Astrocyte of the hippocampus (primary cell): ENCODE data around the gene SLC24A3.

ENCODE experiments used
- DNase-seq: peaks from one replicate; pipeline ENCODE4 v3.0.0; 2011; ENCODE audit warnings: low read depth, low spot score

Gene SLC24A3

DNA sequence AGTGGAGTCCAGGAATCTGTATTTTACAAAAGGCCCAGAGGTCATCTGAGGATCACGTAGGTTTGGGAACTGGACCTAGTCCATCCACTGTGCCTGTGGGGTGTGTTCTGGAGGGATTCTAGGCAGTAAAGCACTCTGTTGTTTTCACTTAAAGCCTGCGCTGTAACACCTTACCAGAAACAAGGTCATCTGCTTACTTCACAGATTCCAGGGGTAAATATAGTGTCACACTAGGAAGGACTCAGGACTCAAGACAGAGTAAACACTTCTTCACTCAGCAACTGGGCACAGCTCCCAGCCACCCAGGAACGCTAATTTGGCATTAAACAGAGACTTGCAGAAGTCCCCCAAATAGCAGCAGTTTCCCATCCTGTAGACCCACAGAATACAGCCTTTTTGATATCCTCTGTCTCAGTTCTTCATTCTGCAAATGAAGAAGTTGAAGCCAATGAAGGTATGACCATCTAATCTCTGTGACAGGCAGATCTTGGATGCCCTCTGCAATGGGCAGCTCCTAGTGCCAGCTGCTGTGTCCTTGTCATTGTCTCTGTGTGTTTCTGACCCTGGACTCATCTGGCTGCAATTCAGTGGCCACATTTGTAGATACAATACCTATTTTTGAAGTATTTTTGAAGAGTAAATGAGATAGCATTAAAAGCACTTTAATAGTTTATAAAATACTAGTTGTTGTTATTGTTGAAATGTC, 129.1 kb downstream of the SLC24A3 start:
- DNase-seq, result no peak

DNA sequence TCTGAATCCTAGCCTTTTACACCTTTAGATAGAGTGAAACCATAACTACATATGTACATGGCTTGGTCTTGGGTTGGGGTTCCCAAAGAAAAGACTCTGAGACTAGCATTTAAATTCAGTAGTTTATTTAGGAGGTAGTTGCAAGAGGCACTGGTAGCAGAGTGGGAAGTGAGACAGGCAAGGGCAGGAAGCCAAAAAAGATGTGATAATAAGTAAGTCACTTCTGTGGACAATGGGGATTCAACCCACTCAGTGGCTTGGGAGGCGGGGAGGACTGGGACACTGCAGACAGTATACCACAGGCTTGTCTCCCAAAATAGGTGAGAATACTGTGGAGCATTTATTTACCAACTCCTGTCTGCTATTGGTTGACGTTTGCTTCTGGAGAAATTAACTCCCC, 131.9 kb downstream of the SLC24A3 start:
- no peak for DNase-seq

DNA sequence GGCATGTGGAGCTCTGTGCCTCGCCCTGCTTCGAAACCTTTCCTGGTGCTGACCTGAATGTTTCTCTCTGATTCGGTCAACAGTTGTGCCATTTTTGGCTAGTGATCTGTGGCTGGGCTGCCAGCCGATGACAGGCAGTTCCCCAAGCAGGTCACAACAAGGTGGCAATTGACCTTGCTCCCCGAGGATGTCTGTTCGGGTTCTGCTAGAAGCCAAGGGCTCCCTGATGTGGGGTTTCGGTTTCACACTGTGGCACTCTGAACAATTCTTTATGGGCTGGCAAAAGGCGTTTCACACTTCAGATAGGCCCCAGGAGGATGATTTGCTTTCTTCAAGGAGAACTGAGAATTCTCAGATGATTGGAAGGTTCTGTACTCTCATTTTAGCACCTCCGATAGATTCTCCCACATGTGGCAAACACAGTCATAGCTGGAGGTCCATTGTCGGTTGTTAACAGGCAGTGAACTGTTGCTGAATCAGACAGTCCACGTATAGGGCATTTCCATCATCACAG, 135.6 kb downstream of the SLC24A3 start:
- DNase-seq, result no peak

DNA sequence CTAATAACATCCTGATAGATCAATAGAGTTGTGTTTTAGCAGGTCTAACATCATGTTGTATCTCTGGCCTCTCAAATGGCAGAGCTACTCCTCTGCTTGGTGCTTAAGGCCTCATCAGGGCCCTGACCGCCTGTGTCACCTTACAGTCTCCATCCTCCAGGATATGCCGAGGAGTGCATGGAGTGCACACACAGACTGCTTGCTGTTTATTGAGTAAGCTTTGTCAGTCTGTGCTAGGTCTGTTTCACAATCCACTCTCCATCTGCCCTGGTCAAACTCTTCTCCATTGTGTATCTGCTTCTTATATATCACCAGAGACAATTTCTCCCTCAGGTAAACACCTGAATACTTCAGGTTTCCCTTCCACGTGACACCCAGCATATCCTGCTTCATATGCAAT, 136.1 kb downstream of the SLC24A3 start:
- DNase-seq, result no peak

DNA sequence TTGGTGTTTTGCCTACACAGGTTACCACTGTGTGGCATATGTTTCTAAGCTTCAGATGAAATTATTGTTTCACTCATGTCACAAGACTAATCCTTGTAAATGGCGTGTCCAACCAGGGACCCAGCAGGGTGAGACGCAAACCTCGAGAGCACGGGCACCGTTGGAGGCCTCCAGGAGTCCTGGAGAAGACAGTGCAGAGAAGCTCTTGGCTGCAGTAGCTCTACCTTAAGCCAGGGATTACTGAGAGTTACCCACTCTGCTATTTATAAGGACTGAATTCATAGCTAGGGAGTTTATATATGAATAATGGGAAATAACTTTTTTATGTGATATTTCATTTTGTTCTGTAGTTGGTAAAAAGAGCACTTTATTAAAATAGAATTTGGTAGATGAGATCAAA, 137.4 kb downstream of the SLC24A3 start:
- DNase-seq, result no peak

DNA sequence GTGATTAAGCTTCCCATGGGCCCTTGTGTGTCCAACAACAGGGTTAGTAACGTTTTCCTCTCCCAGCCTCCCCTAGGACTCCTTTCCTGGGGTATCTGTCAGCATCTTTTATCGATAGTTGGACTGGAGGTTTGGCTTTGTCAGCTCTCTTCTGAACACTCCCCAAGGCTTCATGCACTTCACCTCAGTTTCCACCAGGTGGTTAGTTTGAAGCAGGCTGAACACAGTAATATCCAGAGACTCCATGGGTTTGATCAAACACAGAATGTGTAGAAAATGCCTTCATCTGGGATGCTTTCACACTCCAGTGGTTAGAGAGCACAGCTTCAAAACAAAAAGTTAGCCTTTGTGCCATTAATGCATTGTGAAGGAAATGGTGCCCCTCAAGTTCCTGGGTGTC, 139.1 kb downstream of the SLC24A3 start:
- DNase-seq, result no peak

DNA sequence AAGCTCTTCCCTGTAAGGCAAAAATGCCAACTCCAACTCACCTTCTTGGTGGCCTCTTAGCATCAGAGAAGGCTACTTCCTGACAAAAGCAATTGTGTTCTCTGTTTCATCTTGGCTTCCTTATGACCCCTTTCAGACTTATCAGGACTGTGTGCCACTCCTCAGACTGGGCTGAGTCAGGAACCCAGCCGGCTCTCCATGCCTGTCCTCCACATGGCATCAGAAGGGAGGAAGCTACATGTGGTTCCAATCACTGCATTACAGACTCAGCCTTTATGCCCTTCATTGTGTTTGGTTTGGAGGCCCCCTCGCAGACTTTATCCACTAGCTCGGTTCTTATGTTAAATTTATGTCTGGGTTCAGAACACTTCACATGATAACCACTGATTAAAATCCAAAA, 142.5 kb downstream of the SLC24A3 start:
- DNase-seq, result no peak

DNA sequence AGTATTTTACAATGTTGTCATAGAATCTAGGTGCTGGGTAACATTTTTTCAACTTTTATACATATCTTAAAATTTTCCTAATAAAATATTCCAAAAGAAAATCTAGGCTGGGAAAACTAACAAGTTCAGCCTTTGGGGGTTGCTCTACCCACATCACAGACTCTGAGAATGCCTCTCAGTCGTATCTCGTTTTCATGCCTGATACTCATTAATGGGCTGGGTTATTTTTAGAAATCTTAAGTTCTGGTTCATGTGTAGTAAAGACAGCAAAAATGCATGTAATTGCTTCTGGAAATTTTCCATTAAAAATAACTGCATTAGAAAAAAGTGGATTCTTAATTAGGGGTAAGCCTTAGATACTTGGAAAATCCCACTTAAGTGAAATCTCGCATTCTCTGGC, 149.3 kb downstream of the SLC24A3 start:
- DNase-seq, result no peak

DNA sequence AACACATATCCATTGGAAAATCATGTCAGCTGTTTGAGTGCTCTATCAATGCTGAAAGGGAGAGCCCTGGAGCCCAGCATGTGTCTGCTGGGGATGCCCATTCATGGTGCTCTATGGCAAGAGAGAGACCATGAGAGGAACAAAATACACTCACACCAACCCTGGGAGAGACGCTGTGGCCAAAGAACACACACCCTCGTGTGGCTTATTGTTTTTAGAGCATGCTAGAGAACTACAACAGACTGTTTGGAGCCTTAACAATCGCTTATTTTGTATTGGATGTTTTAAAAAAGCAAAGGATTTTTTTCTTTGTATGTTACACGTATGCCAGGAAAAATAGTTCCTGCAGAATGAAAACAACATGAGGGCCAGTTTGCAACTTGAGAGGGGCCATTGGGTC, 151.0 kb downstream of the SLC24A3 start:
- no peak for DNase-seq

DNA sequence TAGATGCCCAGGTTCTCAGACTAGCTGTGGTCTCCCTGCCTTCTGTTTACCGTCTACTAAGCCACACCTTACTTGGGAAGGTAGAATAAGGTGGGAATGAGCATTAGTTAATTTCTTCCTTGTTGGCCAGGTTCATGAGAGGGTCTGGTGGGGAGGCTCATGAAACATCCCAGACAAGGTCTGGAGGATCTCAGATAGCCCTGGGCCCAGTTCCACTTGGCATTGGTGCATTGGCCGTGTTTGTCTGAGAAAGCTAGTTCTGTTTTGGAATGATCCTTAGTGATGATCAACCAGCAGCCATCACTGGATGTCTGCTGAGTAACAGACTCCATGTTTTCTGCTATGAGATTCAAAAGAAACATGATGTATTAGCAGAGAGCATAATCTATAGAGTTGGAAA, 155.1 kb downstream of the SLC24A3 start:
- no peak for DNase-seq

DNA sequence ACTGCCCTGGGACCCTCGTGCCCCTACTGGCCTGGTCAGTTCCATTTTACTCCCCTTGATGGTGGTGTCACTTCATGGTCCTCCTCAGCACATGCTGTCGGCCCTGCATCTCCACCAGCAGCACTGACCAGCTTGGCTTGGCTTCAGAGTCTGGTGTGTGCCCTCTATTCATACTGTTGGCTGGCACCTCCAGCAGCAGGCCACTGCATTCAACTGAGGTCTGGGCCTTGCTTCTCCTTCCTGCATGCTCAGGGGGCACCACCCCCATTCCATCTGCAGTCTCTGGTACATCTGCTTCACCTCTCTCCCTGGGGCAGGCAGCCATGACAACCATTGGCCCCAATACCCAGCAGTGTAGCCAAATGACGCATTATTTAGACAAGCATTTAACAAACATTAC, 155.9 kb downstream of the SLC24A3 start:
- no peak for DNase-seq

DNA sequence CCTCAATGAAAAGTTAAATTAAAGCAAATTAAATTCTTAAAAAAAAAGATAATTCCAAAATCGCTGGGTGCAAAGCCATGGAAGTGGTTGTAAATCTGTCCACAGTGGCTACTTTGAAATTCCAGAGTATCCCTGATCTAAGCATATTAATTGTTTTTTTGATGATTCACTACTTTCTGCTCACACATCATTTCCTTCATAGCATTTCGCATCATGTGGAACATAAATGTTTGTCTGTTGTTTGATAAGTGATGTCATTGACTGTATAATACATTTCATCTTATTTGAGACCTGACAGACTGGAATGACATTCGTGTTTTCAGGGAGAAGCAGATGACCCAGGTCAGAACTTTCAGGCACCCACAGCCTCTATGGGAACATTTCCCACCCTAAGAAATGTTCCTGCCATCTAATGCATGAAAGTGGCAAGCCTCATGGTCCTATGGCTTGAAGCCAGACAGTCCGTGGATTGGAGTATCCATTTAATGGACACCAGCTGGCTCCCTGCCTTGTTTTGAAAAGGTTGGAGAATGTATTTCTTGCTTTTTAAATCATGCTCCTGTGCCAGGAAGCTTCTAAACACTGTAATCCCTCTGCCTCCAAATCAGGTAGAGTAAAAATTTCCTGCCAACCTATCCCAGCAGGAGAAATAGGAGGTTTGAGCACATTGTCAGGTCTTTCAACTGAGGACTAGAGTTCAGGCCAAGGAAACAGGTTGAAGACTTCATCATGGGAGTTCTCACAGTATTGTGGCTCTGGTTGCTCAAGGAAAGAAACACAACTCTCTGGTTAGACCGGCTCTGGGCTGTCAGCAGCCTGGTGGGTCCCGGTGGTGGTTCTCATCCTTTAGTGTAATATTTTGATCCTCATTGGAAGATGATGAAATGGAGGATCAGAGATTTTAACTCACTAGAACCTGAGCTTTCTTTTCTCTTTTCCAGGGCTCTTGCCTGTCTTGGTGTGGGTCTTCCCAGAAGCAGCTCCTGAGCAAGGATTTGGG, 157.9 kb downstream of the SLC24A3 start:
- DNase-seq, result no peak

DNA sequence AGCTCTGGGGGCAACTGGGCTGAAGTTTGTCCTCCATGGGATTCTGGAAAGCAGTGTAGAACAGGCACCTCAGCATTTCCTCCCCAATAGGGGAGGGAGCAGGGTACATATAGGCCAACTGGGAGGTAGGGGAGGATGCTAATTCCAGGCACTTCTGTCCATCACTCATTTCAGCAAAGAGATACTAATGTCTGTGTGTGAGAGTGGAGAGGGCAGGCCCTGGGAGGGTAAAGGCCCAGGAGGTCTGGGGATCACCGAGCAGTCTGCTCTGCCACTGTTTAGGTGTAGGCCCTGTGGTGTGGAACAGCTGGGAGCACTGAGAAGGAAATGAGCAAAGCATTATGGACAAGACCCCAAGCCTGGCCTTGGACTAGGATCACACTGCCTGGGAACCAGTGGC, 158.7 kb downstream of the SLC24A3 start:
- no peak for DNase-seq

DNA sequence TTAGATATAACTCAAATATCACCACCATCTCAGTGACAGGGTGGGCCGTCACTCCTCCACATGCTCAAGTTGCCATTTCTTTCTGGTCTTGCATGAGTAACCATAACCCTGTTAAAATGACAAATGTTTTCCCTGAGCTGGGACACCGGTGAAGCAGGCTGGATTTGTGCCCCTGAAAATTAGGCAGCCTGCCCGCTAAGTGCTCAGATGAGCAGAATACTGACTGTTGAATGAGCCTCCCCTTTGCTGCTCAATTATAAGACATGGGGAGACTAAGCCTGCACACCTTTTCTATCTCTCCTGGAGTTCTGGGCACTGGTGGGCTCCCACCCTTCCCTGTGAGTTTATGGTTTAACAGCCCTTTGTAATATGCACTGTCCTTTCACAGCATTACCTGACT, 161.8 kb downstream of the SLC24A3 start:
- no peak for DNase-seq

DNA sequence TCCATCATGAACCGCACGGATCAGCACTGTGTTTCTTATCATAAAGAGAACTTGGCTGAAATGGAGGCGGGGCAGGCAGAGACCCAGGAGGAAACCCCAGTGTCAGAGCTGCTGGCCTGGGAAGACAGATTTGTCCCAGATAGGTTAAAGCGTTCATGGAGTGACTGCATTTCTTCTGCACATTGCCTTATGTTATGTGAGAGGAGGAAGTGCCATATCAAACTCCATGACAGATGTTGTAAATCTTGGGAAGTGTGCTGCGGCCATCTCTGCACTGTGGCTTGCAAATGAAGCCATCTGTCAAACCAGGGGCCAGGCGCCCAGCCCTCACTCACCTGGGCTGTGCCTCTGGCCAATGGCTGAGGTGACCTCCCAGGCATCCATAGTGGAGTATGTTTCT, 163.0 kb downstream of the SLC24A3 start:
- no peak for DNase-seq

DNA sequence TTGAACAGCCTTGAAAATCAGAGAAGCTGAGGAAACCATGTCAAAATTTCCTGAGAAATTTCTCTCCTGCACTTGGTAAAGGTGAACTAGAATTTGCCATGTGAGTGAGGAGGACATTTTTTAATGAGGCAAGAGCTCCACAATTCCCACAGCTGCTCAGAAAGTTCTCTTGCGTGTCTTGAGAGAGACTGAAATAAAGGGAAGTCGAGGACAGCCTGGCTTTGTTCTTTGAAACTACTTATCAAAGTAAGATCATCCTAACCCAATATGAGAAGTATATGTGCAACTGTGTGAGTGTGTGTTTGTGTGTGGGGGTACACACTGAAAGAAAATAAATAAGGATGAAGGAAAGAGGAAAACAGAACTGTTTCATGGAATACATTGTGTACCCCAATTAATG, 163.4 kb downstream of the SLC24A3 start:
- DNase-seq, result no peak

DNA sequence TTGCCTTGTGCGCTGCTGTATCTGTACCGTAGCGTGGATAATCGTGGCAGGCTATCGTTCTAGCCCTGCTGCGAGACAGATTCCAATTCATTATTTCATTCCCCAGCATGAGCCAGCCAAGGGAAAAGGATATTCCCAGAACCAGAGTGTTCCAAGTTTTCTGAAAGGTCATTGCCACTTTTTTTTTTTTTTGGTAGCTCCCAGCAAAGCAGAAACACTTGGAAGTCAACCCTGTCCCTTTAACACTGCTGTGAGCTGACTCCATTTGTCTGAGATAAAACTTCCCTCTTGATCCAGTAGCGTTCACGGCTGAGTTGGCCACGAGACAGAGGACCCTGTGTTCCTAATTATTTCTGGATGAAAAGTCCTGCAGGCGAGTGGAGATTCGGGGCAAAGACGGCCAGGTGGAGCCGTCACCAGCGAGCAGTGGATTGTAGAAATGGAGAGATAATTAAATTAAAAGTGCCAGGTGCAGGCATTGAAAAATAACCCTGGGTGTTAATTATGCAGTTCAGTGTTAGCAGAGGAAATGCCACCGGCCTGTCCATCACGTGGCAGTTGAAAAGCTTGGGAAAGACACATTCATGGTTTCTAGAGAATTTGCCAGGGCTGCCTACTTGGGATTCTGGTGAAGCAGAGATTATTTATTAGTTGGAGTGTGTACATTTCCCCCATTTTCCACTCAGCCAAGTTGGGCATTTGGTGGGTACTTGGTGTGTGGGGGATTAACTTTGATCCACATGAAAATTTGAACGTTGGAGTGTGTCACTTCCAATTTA, 164.2 kb downstream of the SLC24A3 start:
- no peak for DNase-seq

DNA sequence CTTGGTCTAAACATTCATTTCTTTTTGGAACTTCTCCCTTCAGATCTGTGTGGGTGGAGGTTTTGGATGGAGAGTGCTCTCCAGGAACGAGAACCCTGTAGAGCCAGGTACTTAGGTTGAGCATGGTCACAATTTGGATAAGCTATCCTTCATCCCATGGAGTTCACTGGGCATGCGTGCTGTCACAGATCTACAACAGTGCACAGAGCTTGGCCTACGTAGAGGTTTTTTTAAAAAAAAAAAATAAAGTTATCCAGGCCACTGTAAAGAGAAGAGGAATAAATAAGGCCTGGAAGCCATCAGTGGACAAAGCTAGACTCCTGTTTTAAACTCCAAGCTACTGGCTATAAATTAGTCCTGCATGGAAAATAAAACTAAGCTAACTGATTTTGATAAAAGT, 165.6 kb downstream of the SLC24A3 start:
- DNase-seq, result no peak

DNA sequence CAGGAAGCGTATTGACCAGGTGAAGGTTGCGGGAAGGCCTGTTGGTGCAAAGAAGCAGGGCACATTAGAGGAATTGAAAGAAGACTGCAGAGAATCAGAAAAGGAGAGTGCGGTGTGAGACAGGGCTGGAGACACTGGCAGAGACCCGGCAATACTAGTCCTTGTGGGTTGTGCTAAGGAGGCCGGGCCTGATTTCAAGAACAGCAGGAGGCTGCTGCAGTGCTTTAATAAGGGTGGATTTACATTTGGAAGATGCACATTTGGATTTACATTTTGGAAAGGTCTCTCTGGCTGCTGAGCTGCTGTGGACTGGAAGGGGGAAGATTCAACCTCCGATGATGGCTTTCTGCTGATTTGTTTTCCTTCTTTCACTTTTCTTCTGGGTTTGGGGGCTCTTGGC, 167.8 kb downstream of the SLC24A3 start:
- no peak for DNase-seq

DNA sequence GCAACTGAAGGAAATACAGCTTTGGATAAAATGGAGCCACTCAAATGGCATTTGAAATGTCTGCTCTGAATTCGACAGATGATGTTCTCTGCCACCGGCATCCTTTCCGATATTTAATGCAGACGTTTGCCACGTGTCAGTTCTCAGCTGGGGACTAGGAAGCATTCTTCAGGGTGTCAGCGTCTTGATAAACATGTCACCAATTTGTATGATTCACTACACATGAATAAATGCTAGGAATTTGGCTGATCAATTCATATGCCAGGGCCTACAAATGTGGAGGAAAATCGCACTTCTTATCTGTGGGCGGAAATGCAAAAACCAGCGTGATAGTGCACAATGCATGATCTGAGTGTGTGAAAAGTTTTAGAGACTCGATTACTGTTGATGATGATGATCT, 169.5 kb downstream of the SLC24A3 start:
- DNase-seq, result no peak

DNA sequence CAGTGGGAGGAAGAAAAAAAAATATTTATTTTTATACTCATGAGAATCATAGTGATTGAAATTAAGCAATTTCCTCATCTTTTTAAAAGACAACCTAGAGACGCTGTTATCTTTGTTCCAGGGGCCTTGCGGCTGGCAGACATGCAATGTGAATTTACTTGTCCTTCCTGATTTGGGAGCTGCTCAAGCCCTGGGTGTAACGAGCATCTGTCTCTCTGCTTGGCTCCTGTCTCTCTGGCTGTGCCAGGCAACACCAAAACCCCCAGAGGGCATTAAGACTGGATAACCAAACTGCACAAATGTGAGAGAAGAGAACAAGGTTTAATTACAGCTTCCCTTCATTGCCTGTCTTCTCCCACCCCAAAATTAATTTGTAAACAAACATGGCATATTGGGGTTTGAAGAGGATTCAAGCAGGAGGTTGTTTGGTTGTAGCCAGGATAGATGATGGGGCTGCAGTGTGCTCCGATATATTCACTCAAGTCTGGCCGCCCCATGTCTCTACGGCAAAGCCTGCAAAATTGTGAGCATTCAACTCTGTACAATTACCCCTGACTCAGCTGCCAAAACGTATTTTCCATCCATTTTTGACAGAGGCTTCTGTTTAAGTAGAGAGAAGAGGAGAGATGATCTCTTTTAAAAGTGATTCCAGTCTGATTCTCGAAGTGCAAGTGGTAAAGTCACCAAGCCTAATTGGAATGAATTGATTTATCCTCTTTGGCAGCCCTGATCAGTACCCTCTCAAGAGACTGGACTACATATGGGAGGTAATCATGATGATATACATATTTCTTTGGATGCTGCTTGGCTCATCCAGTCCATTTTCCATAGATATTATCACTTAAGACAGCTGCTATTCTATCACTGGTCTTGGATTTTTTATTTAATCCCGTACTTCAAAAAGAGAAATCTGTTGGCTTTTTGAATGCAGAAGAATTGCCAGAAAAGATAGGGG, 170.2 kb downstream of the SLC24A3 start:
- DNase-seq, result no peak
